ENCODE data around the gene UBQLN4.
A peak's percentile ranks its signal among the peaks of the same experiment; 100 is the strongest.

Gene UBQLN4

DNA sequence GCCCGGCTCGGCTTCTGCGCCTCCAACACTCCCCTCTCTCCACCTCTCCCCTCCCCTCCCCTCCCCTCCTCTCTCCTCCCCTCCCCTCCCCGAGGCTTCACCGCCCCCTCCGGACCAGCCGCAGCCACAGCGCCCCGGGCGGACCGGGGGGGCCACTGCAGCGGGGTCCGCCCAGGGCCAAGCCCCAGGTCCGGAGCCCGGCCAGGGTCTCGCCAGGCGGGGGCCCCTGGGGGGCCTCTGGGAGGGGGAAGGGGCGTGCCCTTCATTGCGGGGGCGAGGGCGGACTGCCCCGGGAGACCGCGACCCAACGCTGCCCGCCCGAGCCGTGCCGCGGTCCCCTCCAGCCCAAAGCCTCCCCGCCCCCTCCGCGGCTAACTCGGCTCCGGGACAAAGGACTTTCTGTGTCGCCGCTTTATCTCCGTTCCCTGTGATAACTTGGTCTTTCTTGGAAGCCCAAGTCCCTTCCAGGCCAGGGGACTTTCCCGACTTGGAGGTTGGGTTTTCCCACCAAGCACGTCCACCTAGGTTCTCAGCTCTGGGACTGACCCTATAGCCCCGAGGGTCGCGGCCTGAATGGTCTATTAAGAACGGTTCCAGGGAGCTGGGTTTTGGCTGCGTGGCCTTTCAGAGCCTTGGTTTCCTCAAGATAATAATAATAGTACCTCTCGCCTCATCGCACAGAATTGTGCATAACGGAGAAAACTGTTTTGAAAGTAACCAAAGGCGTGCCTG lies at the start of gene UBQLN4:
Gene UBQLN4, minus strand, starts transcription at position 31 of the 732 bp plus-strand sequence. CDS start 97 bp downstream, outside the sequence.
- DNase-seq: peak; percentile 83

DNA sequence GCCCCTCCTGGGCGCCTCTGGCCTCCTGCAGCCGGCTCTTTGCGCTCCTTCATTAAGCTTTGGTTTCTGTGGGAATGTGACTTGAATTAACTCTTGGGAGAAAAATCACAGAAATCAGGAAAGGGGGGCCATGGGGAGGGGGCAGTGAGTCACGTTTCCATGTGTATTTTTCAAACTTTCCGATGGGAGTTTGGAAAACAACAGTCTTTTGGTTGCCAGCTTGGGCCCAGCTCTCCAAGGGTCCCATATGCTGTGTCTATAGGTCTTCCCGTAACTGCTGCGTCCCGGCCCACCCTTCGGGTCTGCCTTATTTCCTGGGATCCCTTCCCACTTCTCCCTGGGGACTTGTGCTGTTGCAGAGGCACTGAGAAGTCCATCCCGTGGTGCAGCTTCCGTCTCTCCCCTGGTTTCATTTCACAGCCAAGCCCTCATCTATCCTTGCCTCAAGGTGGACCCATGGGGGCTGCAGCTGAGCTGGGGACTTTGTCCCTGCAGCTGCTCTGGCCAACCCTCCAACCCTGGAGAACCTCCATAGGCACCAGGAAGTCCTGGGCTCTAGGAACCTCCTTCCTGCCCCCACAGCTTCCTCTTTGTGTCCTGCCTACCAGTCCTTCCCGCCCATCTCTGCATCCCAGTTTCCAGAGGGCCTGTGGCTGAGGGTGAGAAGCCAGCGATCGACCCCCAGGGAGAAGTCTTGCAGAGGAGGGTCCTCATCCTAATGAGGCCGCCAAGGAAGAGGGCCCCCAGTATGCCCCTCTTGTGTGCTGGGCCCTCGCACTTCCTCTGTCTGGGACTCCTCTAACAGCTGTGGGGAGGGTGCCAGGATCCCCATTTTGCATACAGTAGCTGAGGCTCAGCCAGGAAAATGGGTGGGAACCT lies 49.3 kb upstream of the UBQLN4 start:
- no peak for DNase-seq

DNA sequence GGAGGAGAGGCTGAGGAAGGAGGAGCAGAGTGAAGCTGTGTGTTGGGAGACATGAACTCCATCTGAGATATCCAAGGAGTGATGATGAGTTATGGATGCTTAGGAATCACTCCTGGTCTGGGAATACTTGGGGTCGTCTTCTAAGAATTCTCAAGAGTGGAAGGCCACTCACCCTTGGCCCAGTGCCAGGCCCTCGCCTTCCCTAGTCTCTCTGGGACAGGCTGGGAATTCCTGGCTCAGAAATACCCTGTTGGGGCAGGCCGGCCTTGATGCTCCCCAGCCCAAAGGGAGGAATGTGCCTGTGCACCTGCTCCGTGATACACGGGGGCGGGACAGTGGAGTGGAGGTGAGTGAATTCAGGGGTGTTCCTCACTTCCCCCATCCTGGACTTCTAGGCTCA lies 48.3 kb upstream of the UBQLN4 start:
- no peak for DNase-seq

DNA sequence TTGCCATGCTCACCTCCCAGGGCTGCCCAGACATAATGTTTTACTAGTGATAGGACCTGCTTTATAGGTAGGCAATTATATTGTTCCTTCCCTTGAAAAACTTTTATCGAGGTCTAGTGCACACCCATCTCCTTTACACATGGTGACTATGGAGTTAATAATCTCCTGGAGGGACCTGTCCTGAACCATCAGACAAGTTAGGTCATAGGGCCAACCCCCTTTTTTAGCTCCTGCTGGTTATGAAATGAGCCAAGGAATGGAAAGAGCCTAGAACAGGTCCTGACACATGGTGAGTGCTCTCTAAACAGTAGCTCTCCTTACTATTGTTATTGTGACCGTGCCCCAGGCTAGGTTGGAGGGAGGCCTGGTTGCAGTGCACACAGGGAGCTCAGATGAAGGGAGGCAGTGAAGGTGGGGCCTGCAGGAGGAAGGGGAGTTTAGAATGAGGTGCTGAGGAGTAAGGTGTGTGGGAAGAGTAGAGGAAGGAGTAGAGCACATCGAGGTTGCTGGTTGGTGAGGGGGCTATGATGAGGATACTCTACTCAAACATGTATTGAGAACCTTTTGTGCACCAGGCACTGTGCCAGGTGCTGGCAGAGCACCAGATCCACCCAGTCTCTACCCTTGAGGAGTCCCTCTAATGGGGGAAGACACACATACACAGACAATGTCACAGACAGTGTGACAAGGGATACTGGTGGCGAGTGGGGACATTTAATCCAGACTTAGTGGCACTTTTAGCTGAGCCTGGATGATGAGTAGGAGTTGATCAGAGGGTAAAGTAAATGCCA lies 46.8 kb upstream of the UBQLN4 start:
- DNase-seq: no peak

DNA sequence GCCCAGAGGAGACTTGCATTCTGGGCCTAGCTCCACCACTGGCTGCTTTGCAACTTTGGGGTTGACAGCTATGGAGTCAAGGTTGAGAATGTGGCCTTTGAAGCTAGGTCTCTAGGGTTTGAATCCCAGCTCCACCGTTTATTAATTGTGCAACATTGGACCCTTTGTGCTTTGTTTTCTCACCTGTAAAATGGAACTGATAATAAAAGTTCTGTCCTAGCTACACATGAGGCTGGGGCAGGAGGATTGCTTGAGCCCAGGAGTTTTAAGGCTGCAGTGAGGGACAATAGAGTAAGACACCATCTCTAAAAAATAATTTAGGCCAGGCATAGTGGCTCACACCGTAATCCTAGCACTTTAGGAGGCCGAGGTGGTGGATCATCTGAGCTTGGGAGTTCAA lies 45.7 kb upstream of the UBQLN4 start:
- no peak for DNase-seq

DNA sequence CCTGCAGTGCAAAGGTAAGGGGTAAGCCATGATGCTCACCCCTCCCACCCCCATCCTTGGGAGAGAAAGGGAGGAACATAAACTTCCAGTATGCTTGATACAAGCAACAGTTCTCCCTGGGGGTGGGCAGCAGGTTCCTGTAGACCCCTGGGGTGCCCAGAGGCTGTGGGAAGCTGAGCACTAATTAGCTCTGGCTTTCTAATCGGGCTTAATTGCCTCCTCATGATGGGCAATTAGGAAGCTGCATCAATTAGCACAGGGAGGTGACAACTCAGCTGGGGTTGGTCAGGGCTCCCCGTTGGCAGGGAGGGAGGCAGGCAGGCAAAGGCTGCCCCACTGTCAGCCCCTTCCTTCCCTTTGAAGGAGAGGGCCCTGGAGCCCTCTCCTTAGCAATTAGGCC lies 45.2 kb upstream of the UBQLN4 start:
- DNase-seq: no peak

DNA sequence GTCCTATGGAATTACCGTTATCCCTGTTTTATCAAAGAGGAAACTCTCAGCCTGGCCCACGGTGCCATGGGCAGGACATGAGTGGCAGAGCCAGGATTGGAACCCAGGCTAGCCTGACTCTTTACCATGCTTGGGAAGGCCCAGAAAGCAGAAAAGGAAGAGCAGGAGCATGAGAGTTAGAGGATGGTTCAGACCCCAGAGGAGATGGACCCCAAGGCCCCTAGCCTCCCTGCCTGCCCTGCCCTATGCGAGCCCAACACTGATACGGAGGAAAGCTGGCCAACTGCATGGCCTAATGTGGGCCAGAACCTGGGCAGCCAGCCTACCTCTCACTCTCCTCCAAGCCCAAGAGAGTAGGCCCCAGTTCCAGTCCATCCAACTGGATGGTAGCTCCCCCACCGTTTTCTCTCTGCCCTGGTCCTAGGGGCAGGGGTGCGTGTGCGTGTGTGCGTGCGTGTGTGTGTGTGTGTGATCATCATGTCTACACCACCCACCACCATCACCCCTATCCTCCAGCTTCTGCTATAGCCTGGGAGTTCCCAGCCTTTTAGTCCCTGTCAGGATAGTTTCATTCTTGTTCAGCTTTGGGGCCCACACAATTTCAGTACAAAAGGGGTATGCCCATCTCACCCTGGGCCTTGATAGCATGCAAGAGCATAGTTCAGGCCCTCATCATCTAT lies 44.0 kb upstream of the UBQLN4 start:
- DNase-seq: no peak

DNA sequence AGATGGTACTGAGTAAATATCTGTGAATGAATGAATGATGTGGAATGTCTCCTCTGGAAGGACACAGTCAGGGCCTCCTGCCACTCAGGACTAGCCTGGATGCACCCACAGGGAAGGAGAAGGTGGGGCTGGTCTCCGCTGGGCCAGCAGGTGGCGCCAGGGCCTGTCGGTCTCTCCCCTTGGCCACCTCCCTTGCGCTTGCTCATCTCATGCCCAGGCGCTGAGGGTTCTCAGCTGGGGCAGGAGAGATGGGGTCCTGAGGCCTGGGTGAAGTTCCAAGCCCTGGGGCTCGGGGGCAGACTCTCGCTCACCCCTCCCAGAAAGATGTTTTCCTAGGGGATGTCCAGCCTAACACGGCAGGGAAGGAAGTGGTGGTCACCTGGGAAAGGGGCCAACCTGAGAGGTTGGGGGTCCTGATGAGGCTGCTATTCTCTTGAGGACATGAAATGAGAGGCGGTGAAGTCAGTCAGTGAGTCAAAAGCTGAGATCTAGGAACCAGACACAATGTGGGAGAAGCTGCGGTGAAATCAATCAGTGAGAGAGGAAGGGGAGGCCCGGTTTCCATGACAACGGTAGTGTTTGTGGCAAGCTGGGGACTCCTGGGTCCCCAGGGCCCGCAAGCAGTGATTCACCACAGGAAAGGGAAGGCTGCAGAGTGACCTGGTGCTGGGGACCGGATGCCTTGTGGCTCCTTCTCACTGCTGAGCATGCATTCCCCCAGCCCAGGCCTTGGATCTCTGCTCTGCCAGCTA lies 43.2 kb upstream of the UBQLN4 start:
- DNase-seq: peak; percentile 81

DNA sequence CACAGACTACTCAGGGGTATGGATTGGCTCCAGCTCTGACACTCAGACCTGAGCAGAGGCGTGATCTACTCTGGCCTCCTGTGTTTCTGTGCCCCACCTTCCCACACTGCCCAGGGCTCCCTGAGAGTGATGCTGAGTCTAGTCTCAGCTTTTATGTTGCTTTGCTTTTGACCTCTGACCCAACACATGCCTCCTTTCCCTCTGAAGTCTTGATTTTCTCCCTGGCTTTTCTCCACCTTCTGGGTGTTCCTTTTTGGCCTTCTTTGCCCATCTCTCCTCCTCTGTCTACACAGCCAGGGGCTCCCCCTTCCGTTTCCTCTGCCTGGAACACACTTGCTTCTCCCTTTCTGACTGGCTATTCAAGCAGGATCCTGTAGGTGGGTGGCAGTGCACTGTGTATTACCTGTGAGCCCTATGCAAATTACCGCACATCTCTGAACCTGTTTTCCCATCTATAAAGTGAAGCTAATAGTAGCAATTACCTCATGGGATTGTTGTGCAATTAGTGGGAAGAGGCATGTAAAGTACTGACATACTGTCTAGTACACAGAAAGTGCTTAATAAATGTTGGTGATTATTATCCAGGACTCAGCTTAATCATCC lies 42.4 kb upstream of the UBQLN4 start:
- no peak for DNase-seq

DNA sequence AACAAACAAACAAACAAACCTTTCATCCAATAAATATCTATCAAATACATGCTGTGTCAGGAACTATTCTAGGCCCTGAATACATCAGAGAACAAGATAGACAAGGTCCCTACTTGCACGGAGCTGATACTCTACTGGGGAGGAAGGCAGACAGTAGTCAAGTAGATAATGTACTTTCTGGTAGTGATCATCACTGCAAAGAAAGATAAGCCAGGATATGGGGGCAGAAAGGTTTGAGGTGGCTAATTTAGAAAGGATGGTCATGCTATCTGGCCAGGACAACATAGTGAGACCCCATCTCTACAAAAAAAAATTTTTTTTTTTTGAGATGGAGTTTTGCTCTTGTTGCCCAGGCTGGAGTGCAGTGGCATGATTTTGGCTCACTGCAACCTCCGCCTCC lies 38.0 kb upstream of the UBQLN4 start:
- no peak for DNase-seq

DNA sequence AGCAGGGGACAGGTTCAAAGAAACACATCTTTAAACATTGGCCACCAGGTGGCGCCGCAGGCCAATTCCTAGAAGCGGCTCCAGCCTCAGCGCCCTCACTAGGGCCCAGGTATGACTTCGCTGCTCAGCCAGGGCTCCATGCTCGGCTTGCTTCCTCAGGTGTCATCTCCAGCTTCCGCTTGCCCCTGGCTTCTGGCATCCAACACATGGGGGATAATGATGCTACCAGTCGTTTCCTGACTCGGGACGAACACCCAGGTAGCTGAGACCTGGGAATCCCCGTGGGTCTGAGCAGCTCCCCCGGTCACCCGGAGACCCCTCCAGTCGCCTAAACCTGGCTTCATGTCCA lies 37.2 kb upstream of the UBQLN4 start:
- peak; percentile 86 for DNase-seq

DNA sequence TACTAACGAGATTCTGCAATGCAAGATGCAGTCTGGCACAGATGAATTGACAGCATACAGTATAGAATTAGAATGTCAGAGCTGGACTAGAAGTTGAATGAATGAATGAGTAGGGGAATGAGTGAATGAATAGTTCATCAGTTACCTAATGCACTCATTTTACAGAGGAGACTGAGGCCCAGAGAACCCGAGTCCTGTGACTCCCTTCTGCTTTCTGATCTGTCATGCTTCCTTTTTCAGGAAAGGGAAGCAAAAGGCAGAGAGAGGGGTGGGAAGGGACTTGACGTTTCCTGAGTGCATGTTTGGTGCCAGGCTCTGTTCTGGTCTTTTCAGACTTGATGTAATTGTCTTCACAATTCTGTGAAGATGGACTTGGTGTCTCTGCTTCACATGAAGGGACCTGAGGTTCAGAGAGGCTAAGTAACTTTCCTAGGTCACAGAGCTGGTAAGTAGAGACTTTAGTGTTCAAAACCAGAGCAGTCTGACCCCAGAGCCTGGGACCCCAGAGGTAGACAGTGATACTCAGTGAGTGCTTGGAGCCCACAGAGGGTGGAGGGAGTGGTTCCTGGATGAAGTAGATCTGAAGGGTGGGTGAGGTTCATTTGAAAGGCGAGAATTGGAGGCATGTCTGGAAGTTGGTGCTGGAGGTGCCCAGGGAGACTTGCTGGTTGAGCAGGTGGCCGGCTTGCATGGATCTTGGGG lies 36.7 kb upstream of the UBQLN4 start:
- no peak for DNase-seq

DNA sequence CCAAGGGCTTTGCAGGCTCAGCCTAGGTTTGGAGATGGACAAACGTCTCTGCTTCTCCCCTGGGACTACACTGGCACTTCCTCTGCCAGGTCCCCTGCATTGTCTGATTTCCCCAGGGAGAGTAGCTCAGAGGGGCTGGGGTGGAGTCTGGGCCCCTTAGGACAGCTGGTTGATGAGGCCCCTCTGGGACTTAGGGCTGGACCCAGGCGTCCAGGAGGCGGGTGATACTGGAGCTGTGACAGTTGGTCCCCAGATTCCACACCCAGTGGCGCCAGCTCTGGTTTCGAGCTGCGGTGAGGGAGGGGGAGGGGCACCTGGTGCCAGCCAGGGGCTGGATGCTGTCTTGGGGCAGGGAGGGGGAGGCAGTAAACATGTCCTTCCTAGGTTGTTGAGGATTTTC lies 36.1 kb upstream of the UBQLN4 start:
- DNase-seq: peak; percentile 34

DNA sequence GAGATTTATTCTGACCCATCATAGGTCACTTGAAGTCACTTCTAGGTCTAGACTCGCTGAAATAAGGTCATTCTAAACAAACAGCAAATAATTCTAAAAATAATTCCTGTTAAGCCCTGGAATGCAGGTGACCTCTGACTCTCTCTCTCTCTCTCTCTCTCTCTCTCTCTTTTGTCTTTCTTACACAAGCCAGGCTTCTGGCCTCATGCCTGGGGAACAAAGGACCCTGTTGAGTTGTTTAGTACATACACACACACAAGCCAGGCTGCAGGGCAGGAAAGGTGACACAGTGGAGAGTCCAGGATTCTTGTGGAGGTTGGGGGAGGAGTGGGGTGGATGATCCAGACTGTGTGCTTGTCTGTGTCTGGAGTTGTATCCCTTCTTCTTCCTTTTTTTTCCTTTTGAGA lies 32.7 kb upstream of the UBQLN4 start:
- no peak for DNase-seq

DNA sequence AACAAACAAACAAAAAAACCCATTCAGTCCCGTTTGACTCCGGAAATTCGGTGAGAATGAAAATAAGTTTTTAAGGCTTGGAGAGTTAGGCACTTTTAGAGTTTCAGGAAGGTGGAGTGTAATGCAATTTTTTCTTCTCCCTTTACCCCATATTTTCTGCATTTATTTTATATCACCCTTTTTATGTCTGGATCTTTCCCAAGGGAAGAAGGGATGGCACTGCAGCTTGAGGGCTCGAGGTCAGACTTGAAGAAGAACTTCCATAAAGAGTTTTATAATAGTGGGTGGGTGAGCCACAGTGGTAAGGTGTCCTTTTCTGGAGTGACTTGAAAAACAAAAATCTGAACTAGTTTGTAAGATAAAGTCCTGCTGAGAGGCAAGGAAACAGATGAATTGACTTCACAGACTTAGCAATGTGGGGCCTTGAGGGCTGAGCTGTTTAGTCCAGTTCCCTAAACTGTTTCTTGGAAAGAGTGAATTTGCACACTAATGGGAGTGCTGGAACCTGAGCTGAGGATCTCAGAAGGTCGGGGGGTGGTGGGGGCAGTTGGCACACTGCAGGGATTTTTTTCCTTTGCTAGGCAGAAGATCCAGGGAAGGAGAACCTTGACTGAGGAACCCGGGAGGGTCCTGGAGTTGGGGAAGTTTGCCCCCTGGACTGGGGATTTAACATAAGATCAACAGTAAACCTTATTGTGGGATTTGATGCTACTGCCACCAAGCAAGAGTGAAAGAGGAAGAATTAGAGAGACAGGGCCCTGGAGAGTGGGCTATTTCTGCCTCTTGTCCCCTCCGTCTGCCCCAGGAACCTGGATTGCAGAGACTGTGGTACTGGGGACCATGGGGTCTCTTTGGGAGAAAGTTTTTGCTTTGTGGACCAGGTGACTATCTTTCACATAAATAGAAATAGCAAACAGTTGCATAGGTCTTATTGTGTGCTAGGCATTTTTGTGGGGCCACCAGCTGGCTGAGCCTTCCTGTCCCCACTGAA lies 30.5 kb upstream of the UBQLN4 start:
- no peak for DNase-seq

DNA sequence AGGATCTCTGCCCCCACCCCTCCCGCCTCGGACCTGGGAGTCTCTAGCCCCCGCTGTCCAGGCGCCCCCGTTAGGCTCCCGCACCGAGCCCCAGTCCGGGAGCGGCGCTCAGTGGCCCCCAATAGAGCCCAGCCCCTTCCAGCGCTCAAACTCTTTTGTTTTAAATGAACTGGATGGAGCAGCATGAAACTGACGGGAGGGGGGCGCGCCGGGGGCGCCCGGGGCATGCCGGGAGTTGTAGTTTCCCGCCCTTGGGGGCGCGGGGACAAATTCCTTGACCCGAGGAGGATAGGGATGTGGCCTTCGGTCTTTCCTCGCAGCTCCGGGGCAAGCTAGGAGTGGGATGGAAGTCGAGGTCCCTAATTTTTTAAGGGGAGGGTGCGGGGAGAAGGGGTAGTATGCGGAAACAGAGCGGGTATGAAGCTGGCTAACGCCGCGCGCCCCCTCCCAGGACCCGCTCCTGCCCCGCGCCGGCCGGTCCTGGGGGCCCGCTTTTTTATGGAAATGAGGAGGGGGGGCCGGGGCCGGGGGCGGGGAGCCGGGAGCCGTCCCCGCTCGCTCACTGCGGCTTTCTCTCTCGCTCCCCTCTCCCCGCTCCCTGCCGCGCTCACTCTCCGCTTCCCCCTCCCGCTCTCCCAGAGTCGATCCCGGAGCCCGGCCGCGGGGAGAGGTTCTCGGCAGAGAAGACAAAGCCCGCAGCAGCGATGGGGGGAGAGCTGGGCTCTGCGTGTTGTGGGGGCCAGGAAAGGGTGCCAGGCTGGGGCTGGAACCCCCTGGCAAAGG lies 28.9 kb upstream of the UBQLN4 start, which contains the start of gene MEX3A:
Gene MEX3A, minus strand, starts transcription at position 157 of the 783 bp plus-strand sequence. CDS start 467 bp downstream, outside the sequence.
- peak; percentile 61 for DNase-seq

DNA sequence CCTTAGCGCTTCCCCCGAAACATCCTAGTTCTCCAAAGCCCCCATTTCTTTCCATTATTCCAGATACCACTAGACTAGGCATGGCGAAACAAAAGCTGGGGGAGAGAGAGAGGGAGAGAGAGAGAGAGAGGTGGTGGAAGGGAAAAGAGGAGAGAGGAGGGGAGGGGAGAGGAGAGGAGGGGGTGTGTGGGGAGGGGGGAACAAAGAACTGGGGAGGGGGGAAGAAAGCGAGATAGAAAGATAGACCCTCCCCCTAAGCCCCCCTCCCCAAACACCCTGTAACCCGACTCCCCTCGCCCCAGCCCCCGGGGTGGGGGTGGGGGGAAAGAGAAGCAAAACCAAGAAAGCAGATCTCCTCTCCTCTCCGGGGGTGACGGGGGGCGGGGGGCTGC lies 28.3 kb upstream of the UBQLN4 start:
- DNase-seq: no peak

DNA sequence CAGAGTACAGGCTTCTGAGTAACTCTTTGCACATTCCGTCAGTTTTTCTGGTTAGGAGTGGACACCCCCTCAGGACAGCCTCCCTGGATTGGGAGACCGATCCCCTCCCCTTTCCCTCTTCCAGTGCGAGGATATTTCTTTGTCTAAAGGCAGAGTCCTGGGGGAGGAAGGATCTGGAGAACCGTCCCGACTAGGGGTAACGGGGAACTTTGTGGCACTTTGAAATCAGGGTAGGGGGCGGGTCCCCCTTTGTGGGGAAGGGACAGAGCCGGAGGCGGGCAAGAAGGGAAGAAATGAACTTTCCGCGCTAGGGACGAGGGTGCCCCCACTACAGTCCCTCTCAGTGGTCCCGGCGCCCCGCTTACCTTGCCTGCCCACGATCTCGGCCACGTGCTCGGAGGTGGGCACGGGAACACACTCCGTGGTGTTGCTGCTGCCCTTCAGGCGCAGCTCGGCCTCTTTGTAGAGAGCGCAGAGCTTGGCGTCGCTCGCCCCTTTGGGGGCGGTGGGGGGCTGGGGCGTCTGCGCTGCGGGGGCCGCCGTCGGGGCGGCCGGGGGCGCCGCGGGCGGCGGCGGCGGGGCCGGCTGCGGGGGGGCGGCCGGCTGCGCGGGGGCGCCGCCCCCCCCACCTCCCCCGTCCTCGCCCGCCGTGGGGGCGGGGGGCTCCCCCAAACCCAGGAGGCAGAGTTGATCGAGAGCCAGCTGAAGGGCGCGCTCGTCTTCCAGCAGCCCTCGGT lies 27.8 kb upstream of the UBQLN4 start:
- no peak for DNase-seq
